Stimulated activated CD8-positive, alpha-beta memory T cell treated with anti-CD3 and anti-CD28 coated beads, Interleukin-2, amount 100 ng/mL, for 1 hour (primary cell): ENCODE data around the gene INPP5B.
"Not testable (repeated sequence)": the region's sequence is repeated elsewhere in the genome, so short reads cannot be mapped to it uniquely, and the experiment has no call there.

Source experiments
- DNase-seq, 2 donors: peaks; one replicate each; pipeline ENCODE4 v3.0.0-alpha.2; 2020; ENCODE audit warnings: low read depth in 2 of 2

INPP5B gene

DNA sequence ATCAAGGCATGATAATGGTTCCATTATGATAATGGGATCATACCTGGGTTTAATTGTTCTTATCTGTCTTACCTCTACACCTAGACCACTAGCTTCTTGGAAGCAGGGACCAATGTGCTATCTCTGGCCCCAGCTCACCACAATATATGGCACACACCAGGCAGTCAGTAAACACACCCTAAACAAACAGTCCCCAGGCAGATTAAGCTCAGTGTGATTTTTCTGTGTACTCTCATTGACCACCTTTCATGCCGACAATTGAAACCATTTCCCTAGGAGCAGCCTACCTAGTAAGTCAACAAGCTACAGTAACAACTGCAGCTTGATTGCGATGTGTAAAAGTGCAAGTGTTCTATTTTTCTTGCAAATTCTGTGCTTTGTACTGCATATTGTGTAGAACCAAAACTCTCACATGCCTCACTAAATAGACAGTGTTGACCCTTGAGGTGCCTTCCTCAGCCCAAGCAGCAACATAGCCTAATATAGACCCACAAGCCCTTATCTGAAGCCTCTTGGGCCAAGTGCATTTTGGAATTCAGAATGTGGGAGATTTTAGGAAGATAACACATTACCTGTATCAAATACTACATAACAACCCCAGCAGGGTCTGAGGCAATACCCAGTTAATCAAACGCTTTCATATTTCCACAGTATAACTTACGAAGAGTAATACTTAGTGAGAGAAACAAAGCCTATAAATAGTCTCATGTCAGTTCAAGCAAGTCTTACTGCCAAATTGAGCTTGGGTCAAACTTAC is 32.0 kb downstream of the INPP5B start:
- DNase-seq: no peak

DNA sequence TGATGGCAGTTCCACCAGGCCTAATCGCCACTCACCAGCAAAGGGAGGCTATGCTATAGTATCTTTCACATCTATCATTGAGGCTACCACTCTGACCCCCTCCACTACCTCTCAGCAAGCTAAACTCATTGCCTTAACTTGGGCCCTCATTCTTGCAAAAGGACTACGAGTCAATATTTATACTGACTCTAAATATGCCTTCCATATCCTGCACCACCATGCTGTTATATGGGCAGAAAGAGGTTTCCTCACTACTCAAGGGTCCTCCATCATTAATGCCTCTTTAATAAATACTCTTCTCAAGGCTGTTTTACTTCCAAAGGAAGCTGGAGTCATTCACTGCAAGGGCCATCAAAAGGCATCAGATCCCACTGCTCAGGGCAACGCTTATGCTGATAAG is 35.4 kb downstream of the INPP5B start:
- DNase-seq: not testable (repeated sequence)

DNA sequence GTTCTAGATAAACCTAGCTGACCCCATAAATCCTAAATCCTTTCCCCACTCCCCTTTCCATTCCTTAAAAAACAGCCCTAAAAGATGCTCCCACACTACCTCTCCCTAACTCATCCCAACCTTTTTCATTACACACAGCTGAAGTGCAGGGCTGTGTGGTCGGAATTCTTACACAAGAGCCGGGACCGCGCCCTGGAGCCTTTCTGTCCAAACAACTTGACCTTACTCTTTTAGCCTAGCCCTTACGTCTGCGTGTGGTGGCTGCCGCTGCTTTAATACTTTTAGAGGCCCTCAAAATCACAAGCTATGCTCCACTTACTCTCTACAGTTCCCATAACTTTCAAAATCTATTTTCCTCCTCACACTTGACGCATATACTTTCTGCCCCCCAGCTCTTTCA is 36.0 kb downstream of the INPP5B start:
- DNase-seq: not testable (repeated sequence)

- not testable (repeated sequence) for DNase-seq
Observed at GRCh38 chr1:37908531-37908930, 38.3 kb downstream of the INPP5B start.

GRCh38 chr1:37907416-37908125 is 39.3 kb downstream of the INPP5B start:
- not testable (repeated sequence) for DNase-seq

- not testable (repeated sequence) for DNase-seq
Observed at GRCh38 chr1:37906591-37906990, 40.3 kb downstream of the INPP5B start.

DNA sequence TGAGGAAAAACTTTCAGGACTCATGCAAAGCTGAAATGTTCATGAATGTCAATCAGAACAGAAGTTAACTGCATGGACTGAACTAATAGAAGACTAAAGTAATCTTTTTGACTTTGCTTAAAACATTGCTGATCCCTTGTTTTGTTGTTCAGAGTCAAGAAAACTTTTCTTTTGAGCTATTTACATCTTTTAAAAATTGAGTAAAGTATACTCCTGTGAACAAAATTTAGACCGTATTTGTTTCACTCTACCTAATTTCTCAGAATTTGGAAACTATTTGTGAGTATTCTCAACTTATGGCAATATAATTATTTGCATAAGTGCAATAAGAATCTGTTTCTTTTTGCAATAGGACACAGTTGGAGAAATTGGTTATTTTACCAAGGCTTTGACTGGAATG is 41.1 kb downstream of the INPP5B start:
- no peak for DNase-seq

DNA sequence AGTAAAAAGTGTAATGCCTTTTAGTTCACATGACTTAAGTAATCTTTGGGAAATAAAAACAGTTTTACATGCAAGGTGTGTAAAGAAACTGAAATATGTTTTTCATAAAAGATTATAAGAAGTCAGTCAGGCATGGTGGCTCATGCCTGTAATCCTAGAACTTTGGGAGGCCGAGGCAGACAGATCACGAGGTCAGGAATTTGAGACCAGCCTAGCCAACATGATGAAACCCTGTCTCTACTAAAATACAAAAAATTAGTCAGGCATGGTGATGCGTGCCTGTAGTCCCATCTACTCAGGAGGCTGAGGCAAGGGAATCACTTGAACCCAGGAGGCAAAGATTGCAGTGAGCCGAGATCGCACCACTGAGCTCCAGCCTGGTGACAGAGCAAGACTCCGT is 42.9 kb downstream of the INPP5B start:
- DNase-seq: not testable (repeated sequence)

DNA sequence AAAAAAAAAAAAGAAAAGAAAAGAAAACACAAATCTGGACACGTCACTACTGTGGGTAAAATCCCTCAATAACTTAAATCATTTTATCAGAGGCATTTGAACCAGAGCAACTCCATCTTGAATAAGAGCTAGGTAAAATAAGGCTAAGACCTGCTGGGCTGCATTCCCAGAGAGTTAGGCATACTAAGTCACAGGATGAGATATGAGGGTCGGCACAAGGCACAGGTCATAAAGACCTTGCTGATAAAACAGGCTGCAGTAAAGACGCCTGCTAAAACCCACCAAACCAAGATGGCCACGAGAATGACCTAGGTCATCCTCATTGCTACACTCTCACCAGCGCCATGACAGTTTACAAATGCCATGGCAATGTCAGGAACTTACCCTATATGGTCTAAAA is 43.9 kb downstream of the INPP5B start:
- no peak for DNase-seq

DNA sequence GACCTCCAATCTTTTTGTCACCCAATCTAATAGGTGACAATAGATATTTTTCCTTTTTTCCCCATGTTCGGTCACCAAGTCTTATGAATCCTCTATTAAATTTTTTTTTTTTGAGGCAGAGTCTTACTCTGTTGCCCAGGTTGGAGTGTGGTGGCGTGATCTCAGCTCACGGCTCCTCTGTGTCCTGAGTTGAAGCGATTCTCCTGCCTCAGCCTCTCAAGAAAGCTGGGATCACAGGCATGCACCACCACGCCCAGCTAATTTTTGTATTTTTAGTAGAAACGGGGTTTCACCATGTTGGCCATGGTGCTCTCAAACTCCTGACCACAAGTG is 45.0 kb downstream of the INPP5B start:
- DNase-seq: no peak

- DNase-seq: no peak
Observed at GRCh38 chr1:37901191-37901892, 45.5 kb downstream of the INPP5B start.

- not testable (repeated sequence) for DNase-seq
Observed at GRCh38 chr1:37897563-37897962, 49.3 kb downstream of the INPP5B start.

GRCh38 chr1:37893673-37894072 is 53.2 kb downstream of the INPP5B start:
- no peak for DNase-seq

GRCh38 chr1:37892151-37893047 is 54.5 kb downstream of the INPP5B start:
- DNase-seq: no peak

- no peak for DNase-seq
Observed at GRCh38 chr1:37890378-37891014, 56.4 kb downstream of the INPP5B start.

GRCh38 chr1:37888022-37888700 is 58.7 kb downstream of the INPP5B start:
- DNase-seq: no peak

DNA sequence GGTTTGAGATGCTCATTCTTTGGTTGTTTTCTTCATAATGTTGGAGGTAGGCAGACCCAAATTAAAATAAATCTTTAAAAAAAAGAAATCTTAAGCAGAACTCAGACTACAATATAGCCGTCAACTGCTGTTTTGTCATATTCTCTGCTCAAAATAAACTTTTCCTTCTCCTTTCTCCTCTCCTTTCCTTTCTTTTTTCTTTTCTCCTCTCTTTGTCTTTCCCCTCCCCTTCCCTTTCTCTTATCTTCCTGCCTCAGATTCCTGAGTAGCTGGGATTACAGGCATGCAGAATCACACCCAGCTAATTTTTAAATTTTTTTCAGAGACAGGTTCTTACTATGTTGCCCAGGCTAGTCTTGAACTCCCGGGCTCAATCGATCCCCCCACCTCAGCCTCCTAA is 62.7 kb downstream of the INPP5B start:
- DNase-seq: no peak

- DNase-seq: no peak
Observed at GRCh38 chr1:37883671-37884070, 63.2 kb downstream of the INPP5B start.

DNA sequence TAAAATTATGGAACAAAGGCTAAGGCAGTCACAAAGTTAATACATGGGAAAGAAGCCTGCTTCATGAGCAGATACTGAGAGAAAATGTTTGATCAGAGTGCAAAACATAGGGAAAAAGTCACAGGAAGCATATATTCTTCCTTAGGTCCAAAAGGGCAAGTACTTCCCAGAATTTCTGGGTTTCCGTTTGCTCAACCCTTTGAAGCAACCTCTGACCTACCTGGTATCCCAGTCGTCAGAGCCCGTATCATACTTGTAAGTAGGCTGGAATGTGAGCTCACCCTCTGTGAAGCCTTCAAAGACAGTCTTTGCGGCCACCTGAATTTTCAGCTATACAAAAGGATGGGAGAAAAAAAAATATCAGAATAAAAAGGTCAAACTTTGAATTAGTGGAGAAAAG is 67.0 kb downstream of the INPP5B start:
- DNase-seq: no peak

GRCh38 chr1:37878071-37878470 is 68.8 kb downstream of the INPP5B start:
- no peak for DNase-seq

DNA sequence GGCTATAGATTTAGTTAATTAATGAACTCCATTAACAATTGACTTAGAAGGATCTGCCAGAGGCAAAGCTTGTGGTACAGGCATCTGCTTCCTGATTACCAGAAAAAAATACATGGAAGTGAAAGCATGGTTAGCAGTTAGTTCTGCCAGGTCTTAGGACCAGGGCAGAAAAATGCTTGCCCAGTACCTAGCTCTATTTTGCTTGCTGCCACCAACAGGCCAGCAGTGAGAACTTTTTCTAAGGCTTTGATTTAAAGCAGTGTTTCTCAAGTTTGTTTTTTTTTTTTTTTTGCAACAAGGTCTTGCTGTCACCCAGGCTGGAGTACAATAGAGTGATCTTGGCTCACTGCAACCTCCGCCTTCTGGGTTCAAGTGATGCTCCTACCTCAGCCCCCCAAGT is 71.0 kb downstream of the INPP5B start:
- no peak for DNase-seq
